Measurements from ENCODE around the gene EFCAB6.

The EFCAB6 gene

DNA sequence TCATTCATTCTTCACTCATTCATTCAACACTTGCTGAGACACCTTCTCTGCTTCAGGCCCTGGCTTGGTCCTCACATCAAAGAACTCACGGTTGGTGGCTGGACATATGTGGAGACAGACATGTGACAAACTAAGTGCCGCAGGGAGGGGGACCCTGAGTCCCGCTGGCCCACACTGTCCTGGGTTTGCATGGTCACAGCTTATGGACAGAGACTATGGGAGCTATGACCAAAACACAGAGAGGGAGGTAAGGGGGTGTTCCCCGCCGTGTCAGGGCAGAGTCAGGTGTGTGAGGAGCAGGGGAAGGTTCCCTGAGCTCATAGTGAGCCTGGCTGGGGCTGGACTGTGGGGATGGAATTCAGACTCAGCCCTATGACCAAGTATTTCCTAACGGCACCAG lies 277.2 kb downstream of the EFCAB6 start:
- no peak for DNase-seq (ENCODE audit: low read depth in 2 of 3, low spot score in 2 of 3)

DNA sequence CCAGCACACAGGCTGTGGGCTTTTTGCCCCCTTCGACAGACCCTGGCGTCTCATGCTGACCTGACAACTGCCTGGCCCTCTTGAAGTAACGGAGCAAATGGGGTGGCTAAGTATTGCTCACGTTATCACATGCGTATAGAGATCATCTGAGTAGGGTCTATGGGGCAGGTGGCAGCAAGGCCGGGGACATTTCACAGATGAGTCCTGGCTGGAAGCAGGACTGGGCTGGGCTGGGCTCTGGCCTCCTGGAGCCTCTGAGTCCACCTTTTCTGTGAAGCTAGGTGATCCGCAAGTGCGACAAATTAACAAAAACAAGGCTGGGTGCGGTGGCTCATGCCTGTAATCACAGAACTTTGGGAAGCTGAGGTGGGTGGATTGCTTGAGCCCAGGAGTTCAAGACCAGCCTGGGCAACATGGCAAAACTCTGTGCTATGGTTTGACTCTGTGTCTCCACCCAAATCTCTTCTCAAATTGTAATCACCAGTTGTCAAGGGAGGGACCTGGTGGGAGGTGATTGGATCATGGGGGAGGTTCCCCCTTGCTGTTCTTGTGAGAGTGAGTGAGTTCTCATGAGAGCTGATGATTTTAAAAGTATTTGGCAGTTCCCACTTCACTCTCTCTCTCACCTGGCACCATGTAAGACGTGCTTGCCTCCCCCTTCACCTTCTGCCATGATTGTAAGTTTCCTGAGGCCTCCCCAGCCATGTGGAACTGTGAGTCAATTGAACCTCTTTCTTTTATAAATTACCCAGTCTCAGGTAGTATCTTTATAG lies 278.3 kb downstream of the EFCAB6 start:
- DNase-seq (ENCODE audit: low read depth in 2 of 3, low spot score in 2 of 3) = no peak

DNA sequence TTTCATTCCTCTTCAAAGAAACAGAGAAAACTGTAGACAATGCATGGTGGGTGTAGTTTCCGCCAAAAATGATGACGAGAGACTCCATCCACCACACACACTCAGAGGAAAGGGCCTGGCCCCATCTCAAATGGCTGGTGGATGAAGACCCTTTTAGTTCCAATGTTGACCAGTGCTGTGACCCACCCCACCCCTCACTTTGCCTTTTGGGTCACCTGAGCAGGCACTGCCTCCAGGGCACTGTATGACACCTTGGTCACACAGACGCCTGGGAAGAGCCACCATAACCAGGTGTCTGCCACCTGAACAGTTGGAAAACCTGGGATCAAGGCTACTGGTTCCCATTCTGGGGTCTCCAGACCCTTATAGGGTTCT lies 279.0 kb downstream of the EFCAB6 start:
- DNase-seq (ENCODE audit: low read depth in 2 of 3, low spot score in 2 of 3) = no peak

GRCh38 chr22:43532301-43533155 lies 279.6 kb downstream of the EFCAB6 start:
- DNase-seq (ENCODE audit: low read depth in 2 of 3, low spot score in 2 of 3) = no peak

- no peak for DNase-seq (ENCODE audit: low read depth in 2 of 3, low spot score in 2 of 3)
These were observed 280.5 kb downstream of the EFCAB6 start for GRCh38 chr22:43531651-43532050.

GRCh38 chr22:43530349-43531201 lies 281.5 kb downstream of the EFCAB6 start:
- no peak for DNase-seq (ENCODE audit: low read depth in 2 of 3, low spot score in 2 of 3)

DNA sequence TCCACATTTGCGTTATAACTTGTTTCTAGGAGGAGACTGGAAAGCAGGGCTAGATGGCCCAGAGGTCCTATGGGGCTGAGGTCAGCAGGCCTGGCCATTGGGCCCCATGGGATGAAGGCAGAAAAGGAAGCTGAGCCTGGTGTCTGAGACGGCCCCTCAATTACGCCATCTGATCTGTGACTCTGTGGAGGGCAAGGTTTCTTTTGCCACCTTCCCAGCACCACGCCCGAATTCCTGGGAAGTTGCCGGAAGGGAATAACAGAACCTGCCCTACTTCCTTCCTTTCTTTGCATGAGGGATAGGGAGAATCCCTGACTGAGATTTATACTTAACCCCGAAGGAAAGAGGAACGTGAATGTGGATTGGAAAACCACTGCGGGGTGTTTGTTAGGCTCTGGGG lies 282.2 kb downstream of the EFCAB6 start:
- DNase-seq (ENCODE audit: low read depth in 2 of 3, low spot score in 2 of 3) = no peak

GRCh38 chr22:43529461-43529860 lies 282.6 kb downstream of the EFCAB6 start:
- DNase-seq (ENCODE audit: low read depth in 2 of 3, low spot score in 2 of 3) = no peak

DNA sequence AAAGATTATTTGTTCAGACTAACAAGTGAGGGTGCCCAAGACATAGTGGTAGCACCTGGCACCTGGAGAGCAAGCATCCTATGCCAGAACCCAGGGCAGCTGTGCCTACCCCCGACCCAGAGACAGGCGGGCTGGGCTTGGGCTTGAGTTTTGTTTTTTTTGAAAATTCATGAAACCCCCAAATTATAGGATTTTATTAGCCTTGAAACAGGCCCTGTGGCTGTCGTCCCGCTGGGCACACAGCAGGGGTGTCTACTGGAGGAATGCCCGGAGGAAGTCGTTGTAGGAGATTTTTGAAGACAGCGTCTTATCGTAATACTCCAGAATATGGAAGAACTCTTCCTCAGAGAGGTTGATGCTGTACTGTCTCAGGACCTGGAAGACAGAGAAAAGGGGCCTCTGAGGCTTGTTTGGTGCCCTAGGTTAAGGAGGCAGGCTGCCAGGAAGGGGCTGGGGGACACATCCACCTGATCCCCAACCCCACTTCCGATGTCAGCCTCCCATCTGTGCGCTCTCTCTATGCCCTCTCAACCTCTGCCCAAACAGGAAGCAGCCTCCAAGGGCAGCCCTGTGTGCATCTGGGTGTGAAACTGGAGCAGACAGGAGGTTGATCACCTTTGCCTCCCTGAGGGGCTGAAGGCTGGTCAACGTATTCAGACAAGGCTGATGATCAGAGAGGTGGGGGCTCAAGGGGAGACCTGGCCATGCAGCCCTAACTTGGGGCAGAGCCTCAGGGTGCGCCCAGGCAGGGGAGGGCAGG lies 283.3 kb downstream of the EFCAB6 start:
- no peak for DNase-seq (ENCODE audit: low read depth in 2 of 3, low spot score in 2 of 3)

DNA sequence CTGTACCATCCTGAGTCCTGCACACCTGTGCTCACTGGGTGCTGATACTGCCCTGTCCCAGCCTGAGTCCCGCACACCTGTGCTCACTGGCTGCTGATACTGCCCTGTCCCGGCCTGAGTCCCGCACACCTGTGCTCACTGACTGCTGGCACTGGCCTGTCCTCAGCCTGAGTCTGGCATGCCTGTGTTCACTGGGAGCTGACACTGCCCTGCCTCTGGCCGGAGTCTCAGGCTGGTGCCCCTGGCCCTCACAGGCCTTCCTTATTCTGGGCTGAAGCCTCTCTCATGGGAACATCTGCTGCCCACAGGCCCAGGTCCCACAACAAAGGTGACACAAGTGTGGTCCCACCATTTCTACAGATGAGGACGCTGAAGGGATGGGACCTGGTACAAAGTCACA lies 285.2 kb downstream of the EFCAB6 start:
- no peak for DNase-seq (ENCODE audit: low read depth in 2 of 3, low spot score in 2 of 3)

GRCh38 chr22:43526117-43526655 lies 285.9 kb downstream of the EFCAB6 start:
- no peak for DNase-seq (ENCODE audit: low read depth in 2 of 3, low spot score in 2 of 3)

GRCh38 chr22:43521716-43522115 lies 290.4 kb downstream of the EFCAB6 start:
- no peak for DNase-seq (ENCODE audit: low read depth in 2 of 3, low spot score in 2 of 3)

GRCh38 chr22:43520632-43521039 lies 291.5 kb downstream of the EFCAB6 start:
- DNase-seq (ENCODE audit: low read depth in 2 of 3, low spot score in 2 of 3) = no peak

DNA sequence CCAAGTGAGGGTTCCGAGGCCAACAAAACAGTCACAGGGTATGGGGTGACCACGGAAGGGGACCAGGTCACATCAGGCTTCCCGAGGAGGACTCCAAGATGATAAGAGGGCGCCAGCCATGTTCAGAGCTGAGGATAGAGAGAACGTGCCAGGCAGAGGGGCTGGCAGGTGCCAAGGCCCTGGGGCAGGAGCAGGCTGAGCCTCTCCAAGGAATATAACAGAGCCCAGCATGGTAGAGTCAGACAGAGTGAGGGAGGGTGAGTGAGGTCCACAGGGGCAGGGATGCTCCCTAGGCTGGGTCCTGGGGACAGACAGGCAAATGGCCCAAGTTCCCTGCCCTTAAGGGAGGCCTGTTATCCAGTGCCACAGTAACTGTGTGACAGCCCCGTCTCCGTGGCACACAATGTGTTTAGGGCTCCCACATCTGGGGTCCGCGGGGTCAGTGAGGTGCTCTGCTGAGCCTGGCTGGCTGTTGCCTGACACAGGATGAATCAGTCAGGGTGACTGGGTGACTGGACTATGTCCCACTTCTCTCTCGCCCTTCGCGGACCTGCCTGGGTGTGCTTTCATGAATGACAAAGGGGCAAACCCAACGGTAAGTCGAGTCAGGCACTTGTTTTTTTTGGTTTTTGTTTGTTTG lies 295.0 kb downstream of the EFCAB6 start:
- DNase-seq (ENCODE audit: low read depth in 2 of 3, low spot score in 2 of 3) = no peak

DNA sequence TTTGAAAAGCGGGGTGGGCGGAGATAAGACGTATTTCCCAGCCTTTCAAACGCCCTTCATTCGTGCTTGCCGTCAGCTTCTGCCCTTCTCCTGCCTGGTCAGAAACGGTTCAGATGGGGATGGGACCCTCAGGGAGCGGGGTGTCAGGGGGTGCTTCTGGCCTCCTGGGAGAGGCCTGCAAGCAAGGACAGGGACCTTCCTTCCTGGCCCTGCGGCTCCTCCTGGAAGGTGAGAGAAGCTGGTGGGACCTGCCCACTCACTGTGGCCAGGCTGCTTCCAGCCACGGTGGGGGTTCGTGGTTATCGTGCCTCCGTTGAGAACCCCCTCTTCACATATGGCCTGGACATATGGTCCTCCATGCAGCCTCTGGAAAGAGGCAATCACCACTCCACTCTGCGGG lies 295.7 kb downstream of the EFCAB6 start:
- no peak for DNase-seq (ENCODE audit: low read depth in 2 of 3, low spot score in 2 of 3)

GRCh38 chr22:43515902-43516301 lies 296.2 kb downstream of the EFCAB6 start:
- DNase-seq (ENCODE audit: low read depth in 2 of 3, low spot score in 2 of 3) = no peak

- DNase-seq (ENCODE audit: low read depth in 2 of 3, low spot score in 2 of 3) = no peak
These were observed 296.7 kb downstream of the EFCAB6 start for GRCh38 chr22:43515411-43515810.

- no peak for DNase-seq (ENCODE audit: low read depth in 2 of 3, low spot score in 2 of 3)
These were observed 297.5 kb downstream of the EFCAB6 start for GRCh38 chr22:43514476-43515157.

- no peak for DNase-seq (ENCODE audit: low read depth in 2 of 3, low spot score in 2 of 3)
These were observed 299.8 kb downstream of the EFCAB6 start for GRCh38 chr22:43512279-43512678.
